Neural progenitor cell (in vitro differentiated cells): ENCODE data around the gene PRSS22. TPM values are rescaled to one million over a fixed set of nuclear protein-coding genes. Genes with fewer than 3 reads are reported as not detected.

Experiments
- DNase-seq: peaks from one replicate; pipeline ENCODE4 v3.0.0-alpha.2; 2016; ENCODE audit warnings: low spot score
- H2AFZ ChIP-seq: fragments of 200-600 bp; sonication (generic); replicated peaks from 2 replicates; pipeline ENCODE4 v1.6.1; 2016; ENCODE audit warnings: antibody characterized with exemption
- H3F3A ChIP-seq: fragments of 200-600 bp; sonication (generic); 2 replicates; pipeline ENCODE4 v1.6.1; 2016; ENCODE audit warnings: antibody characterized with exemption, low read depth
- H3K27ac ChIP-seq: fragments of 200-600 bp; sonication (generic); 2 replicates; pipeline ENCODE4 v1.5.1; 2016; ENCODE audit warnings: mild to moderate bottlenecking
- H3K27me3 ChIP-seq: fragments of 200-600 bp; sonication (generic); 2 replicates; pipeline ENCODE4 v1.6.1; 2016; ENCODE audit warnings: mild to moderate bottlenecking, moderate library complexity
- H3K36me3 ChIP-seq: fragments of 200-600 bp; sonication (generic); 2 replicates; pipeline ENCODE4 v1.5.1; 2016
- H3K4me1 ChIP-seq: fragments of 200-600 bp; sonication (generic); 2 replicates; pipeline ENCODE4 v1.6.1; 2016; ENCODE audit warnings: mixed run types
- H3K4me2 ChIP-seq: fragments of 200-600 bp; sonication (generic); 2 replicates; pipeline ENCODE4 v1.6.1; 2016
- H3K4me3 ChIP-seq: fragments of 200-600 bp; sonication (generic); 2 replicates; pipeline ENCODE4 v1.5.1; 2016
- H3K79me2 ChIP-seq: fragments of 200-600 bp; sonication (generic); 2 replicates; pipeline ENCODE4 v1.6.1; 2016; ENCODE audit warnings: low read depth
- H3K9ac ChIP-seq: fragments of 200-600 bp; sonication (generic); 2 replicates; pipeline ENCODE4 v1.6.1; 2016
- H3K9me3 ChIP-seq: fragments of 200-600 bp; sonication (generic); 2 replicates; pipeline ENCODE4 v1.5.1; 2016; ENCODE audit warnings: low read depth
- H4K20me1 ChIP-seq: fragments of 200-600 bp; sonication (generic); 2 replicates; pipeline ENCODE4 v1.6.1; 2016; ENCODE audit warnings: low read depth
- H3K27ac Mint-ChIP-seq: 3 replicates; pipeline ENCODE4 v1.8.0; 2021; ENCODE audit warnings: mixed read lengths
- H3K27me3 Mint-ChIP-seq: 2 replicates; pipeline ENCODE4 v1.8.0; 2022; ENCODE audit warnings: low read depth, mild to moderate bottlenecking, inconsistent platforms, moderate library complexity, mixed read lengths; ENCODE audit not compliant: insufficient read depth
- H3K36me3 Mint-ChIP-seq: 3 replicates; pipeline ENCODE4 v1.8.0; 2021; ENCODE audit warnings: mixed read lengths
- H3K4me1 Mint-ChIP-seq: 3 replicates; pipeline ENCODE4 v1.8.0; 2021; ENCODE audit warnings: mixed read lengths
- H3K4me3 Mint-ChIP-seq: 3 replicates; pipeline ENCODE4 v1.8.0; 2021; ENCODE audit warnings: mild to moderate bottlenecking, moderate library complexity, mixed read lengths
- H3K9me3 Mint-ChIP-seq: 3 replicates; pipeline ENCODE4 v1.8.0; 2020; ENCODE audit warnings: mixed read lengths
- CTCF ChIP-seq: fragments of 200-600 bp; sonication (generic); IDR thresholded peaks from 2 replicates; pipeline ENCODE4 v1.5.1; 2017; ENCODE audit warnings: antibody characterized with exemption, mild to moderate bottlenecking
- EZH2 ChIP-seq: fragments of 200-600 bp; sonication (generic); IDR thresholded peaks from 2 replicates; pipeline ENCODE4 v1.6.1; 2017; ENCODE audit warnings: antibody characterized with exemption, mild to moderate bottlenecking, moderate library complexity
- EZH2phosphoT487 ChIP-seq: fragments of 200-600 bp; sonication (generic); IDR thresholded peaks from 2 replicates; pipeline ENCODE4 v1.6.1; 2017; ENCODE audit warnings: antibody characterized with exemption
- total RNA-seq: library from RNA; depleted of rRNA; stranded (reverse); fragments of >200 nt; gene quantifications from 2 replicates; pipeline ENCODE4 v1.2.3, GENCODE V29; 2015; ENCODE audit warnings: low replicate concordance

PRSS22 gene
- total RNA-seq, 1 donor from 2014 or later: not detected

- Histone ChIP-seq H3F3A (no peaks in the 10 kb centered on the region), H3K4me3 (no peak overlapping the region), H3K79me2 (no peaks in the 10 kb centered on the region), H2AFZ (no peak overlapping the region), H3K9me3 (no peaks in the 10 kb centered on the region), H3K4me2 (no peak overlapping the region), H3K27me3 (no peaks in the 10 kb centered on the region), H3K9ac (no peak overlapping the region), H4K20me1 (no peaks in the 10 kb centered on the region), H3K36me3 (no peaks in the 10 kb centered on the region), H3K4me1 (no peaks in the 10 kb centered on the region), H3K27ac (no peak overlapping the region)
- no peak for DNase-seq
- Mint-ChIP-seq H3K4me1 (peaks cover under 1% of the 10 kb centered on the region), H3K9me3 (no peaks in the 10 kb centered on the region), H3K36me3 (no peaks in the 10 kb centered on the region), H3K4me3 (no peak overlapping the region), H3K27ac (no peak overlapping the region), H3K27me3 (peaks cover 2% of the 10 kb centered on the region)
- TF ChIP-seq CTCF (no peak), EZH2 (no peak), EZH2phosphoT487 (no peak)
Measured at GRCh38 chr16:2830355-2830695, 27.6 kb downstream of the PRSS22 start.

GRCh38 chr16:2829501-2830354 lies 28.2 kb downstream of the PRSS22 start, which contains the start of gene ZG16B:
Gene ZG16B, plus strand, starts transcription at chr16:2830303. Its CDS starts 139 bp downstream, at chr16:2830442.
- TF ChIP-seq EZH2: no peak
- TF ChIP-seq EZH2phosphoT487: no peak
- TF ChIP-seq CTCF: no peak
- no peaks in the 10 kb centered on the region for H3K27me3 ChIP-seq
- no peak within 1 kb of the TSS for H3K4me2 ChIP-seq
- no peaks in the 10 kb centered on the region for H3K36me3 ChIP-seq
- H3K9ac ChIP-seq: no peak within 1 kb of the TSS
- no peaks in the 10 kb centered on the region for H3F3A ChIP-seq
- Mint-ChIP-seq H3K9me3 (no peaks in the 10 kb centered on the region), H3K36me3 (no peaks in the 10 kb centered on the region), H3K27ac (no peak within 1 kb of the TSS), H3K27me3 (peaks cover 2% of the 10 kb centered on the region), H3K4me1 (no peaks in the 10 kb centered on the region), H3K4me3 (no peak within 1 kb of the TSS)
- H4K20me1 ChIP-seq: no peaks in the 10 kb centered on the region
- no peaks in the 10 kb centered on the region for H3K9me3 ChIP-seq
- no peak within 1 kb of the TSS for H3K27ac ChIP-seq
- no peaks in the 10 kb centered on the region for H3K4me1 ChIP-seq
- H2AFZ ChIP-seq: no peak within 1 kb of the TSS
- H3K79me2 ChIP-seq: no peaks in the 10 kb centered on the region
- no peak for DNase-seq
- no peak within 1 kb of the TSS for H3K4me3 ChIP-seq

- no peak for TF ChIP-seq CTCF
- no peak for TF ChIP-seq EZH2
- TF ChIP-seq EZH2phosphoT487: no peak
- Histone ChIP-seq H3K27me3 (no peaks in the 10 kb centered on the region), H3K4me2 (no peak overlapping the region), H2AFZ (no peak overlapping the region), H3F3A (no peaks in the 10 kb centered on the region), H3K4me1 (no peaks in the 10 kb centered on the region), H3K36me3 (no peaks in the 10 kb centered on the region), H3K79me2 (no peaks in the 10 kb centered on the region), H3K4me3 (no peak overlapping the region), H3K9me3 (no peaks in the 10 kb centered on the region), H3K9ac (no peak overlapping the region), H4K20me1 (no peaks in the 10 kb centered on the region), H3K27ac (no peak overlapping the region)
- H3K4me1 Mint-ChIP-seq: no peaks in the 10 kb centered on the region
- no peak for DNase-seq
- H3K4me3 Mint-ChIP-seq: no peak overlapping the region
- peaks cover 2% of the 10 kb centered on the region for H3K27me3 Mint-ChIP-seq
- H3K36me3 Mint-ChIP-seq: no peaks in the 10 kb centered on the region
- H3K27ac Mint-ChIP-seq: no peak overlapping the region
- H3K9me3 Mint-ChIP-seq: no peaks in the 10 kb centered on the region
Measured at GRCh38 chr16:2828876-2829430, 29.0 kb downstream of the PRSS22 start.
